ENCODE data around the gene SLC17A8.

Gene SLC17A8

GRCh38 chr12:100376161-100376560 lies 19.3 kb downstream of the SLC17A8 start:
- no peak overlapping the region for H3K4me3 ChIP-seq (ENCODE audit: severe bottlenecking)
- H3K27ac ChIP-seq (ENCODE audit: poor library complexity, severe bottlenecking) = no peak overlapping the region
- ATAC-seq (ENCODE audit: low read depth) = no peak
- no peaks in the 10 kb centered on the region for H3K9me3 ChIP-seq (ENCODE audit: severe bottlenecking)
- TF ChIP-seq CTCF (IDR thresholded peaks at IDR 0.05; ENCODE audit: poor library complexity, severe bottlenecking) = no peak
- H3K27me3 ChIP-seq (ENCODE audit: insufficient read depth, poor library complexity, severe bottlenecking) = no peaks in the 10 kb centered on the region
- no peaks in the 10 kb centered on the region for H3K36me3 ChIP-seq (ENCODE audit: low read depth)
- no peaks in the 10 kb centered on the region for H3K4me1 ChIP-seq (ENCODE audit: insufficient read depth, poor library complexity, severe bottlenecking)
- no peak for DNase-seq (ENCODE audit: low spot score)

GRCh38 chr12:100381379-100381778 lies 24.5 kb downstream of the SLC17A8 start:
- Histone ChIP-seq H3K9me3 (ENCODE audit: severe bottlenecking) (no peaks in the 10 kb centered on the region), H3K4me1 (ENCODE audit: insufficient read depth, poor library complexity, severe bottlenecking) (no peaks in the 10 kb centered on the region), H3K27me3 (ENCODE audit: insufficient read depth, poor library complexity, severe bottlenecking) (no peaks in the 10 kb centered on the region), H3K36me3 (ENCODE audit: low read depth) (no peaks in the 10 kb centered on the region), H3K27ac (ENCODE audit: poor library complexity, severe bottlenecking) (no peak overlapping the region), H3K4me3 (ENCODE audit: severe bottlenecking) (no peak overlapping the region)
- DNase-seq (ENCODE audit: low spot score) (no peak), ATAC-seq (ENCODE audit: low read depth) (no peak)
- TF ChIP-seq CTCF (IDR thresholded peaks at IDR 0.05; ENCODE audit: poor library complexity, severe bottlenecking) = no peak

- 0 out of 3 replicates have a peak, but pooled peaks have one; percentile 25 for ATAC-seq (ENCODE audit: low read depth)
- no peak for TF ChIP-seq CTCF (IDR thresholded peaks at IDR 0.05; ENCODE audit: poor library complexity, severe bottlenecking)
- no peaks in the 10 kb centered on the region for H3K27me3 ChIP-seq (ENCODE audit: insufficient read depth, poor library complexity, severe bottlenecking)
Observed at GRCh38 chr12:100382338-100382737, 25.5 kb downstream of the SLC17A8 start.

GRCh38 chr12:100383586-100384558 lies 27.0 kb downstream of the SLC17A8 start:
- no peaks in the 10 kb centered on the region for H3K36me3 ChIP-seq (ENCODE audit: low read depth)
- no peaks in the 10 kb centered on the region for H3K4me1 ChIP-seq (ENCODE audit: insufficient read depth, poor library complexity, severe bottlenecking)
- TF ChIP-seq CTCF (IDR thresholded peaks at IDR 0.05; ENCODE audit: poor library complexity, severe bottlenecking) = no peak
- no peak overlapping the region for H3K4me3 ChIP-seq (ENCODE audit: severe bottlenecking)
- ATAC-seq (ENCODE audit: low read depth) (no peak), DNase-seq (ENCODE audit: low spot score) (no peak)
- no peaks in the 10 kb centered on the region for H3K9me3 ChIP-seq (ENCODE audit: severe bottlenecking)
- no peak overlapping the region for H3K27ac ChIP-seq (ENCODE audit: poor library complexity, severe bottlenecking)
- no peaks in the 10 kb centered on the region for H3K27me3 ChIP-seq (ENCODE audit: insufficient read depth, poor library complexity, severe bottlenecking)

More at GRCh38 chr12:100382338-100382737, 25.5 kb downstream of the SLC17A8 start:
- Histone ChIP-seq H3K9me3 (ENCODE audit: severe bottlenecking) (no peaks in the 10 kb centered on the region), H3K27ac (ENCODE audit: poor library complexity, severe bottlenecking) (no peak overlapping the region), H3K36me3 (ENCODE audit: low read depth) (no peaks in the 10 kb centered on the region), H3K4me1 (ENCODE audit: insufficient read depth, poor library complexity, severe bottlenecking) (no peaks in the 10 kb centered on the region), H3K4me3 (ENCODE audit: severe bottlenecking) (no peak overlapping the region)
- no peak for DNase-seq (ENCODE audit: low spot score)

GRCh38 chr12:100384559-100384935 lies 27.7 kb downstream of the SLC17A8 start:
- H3K4me1 ChIP-seq (ENCODE audit: insufficient read depth, poor library complexity, severe bottlenecking) = no peaks in the 10 kb centered on the region
- H3K27me3 ChIP-seq (ENCODE audit: insufficient read depth, poor library complexity, severe bottlenecking) = no peaks in the 10 kb centered on the region
- ATAC-seq (ENCODE audit: low read depth) (no peak), DNase-seq (ENCODE audit: low spot score) (no peak)
- H3K27ac ChIP-seq (ENCODE audit: poor library complexity, severe bottlenecking) = no peak overlapping the region
- no peak for TF ChIP-seq CTCF (IDR thresholded peaks at IDR 0.05; ENCODE audit: poor library complexity, severe bottlenecking)
- H3K36me3 ChIP-seq (ENCODE audit: low read depth) = no peaks in the 10 kb centered on the region
- H3K9me3 ChIP-seq (ENCODE audit: severe bottlenecking) = no peaks in the 10 kb centered on the region
- no peak overlapping the region for H3K4me3 ChIP-seq (ENCODE audit: severe bottlenecking)
